GM12801 (cell line): ENCODE results near the gene ZFYVE28.

Experiments
- TF ChIP-seq, protein P1 (sequence below): IDR thresholded peaks from one replicate; pipeline ENCODE4 v1.5.1; 2011; ENCODE audit warnings: control low read depth; ENCODE audit not compliant: insufficient read length; ENCODE audit errors: extremely low read depth

ZFYVE28 gene

DNA sequence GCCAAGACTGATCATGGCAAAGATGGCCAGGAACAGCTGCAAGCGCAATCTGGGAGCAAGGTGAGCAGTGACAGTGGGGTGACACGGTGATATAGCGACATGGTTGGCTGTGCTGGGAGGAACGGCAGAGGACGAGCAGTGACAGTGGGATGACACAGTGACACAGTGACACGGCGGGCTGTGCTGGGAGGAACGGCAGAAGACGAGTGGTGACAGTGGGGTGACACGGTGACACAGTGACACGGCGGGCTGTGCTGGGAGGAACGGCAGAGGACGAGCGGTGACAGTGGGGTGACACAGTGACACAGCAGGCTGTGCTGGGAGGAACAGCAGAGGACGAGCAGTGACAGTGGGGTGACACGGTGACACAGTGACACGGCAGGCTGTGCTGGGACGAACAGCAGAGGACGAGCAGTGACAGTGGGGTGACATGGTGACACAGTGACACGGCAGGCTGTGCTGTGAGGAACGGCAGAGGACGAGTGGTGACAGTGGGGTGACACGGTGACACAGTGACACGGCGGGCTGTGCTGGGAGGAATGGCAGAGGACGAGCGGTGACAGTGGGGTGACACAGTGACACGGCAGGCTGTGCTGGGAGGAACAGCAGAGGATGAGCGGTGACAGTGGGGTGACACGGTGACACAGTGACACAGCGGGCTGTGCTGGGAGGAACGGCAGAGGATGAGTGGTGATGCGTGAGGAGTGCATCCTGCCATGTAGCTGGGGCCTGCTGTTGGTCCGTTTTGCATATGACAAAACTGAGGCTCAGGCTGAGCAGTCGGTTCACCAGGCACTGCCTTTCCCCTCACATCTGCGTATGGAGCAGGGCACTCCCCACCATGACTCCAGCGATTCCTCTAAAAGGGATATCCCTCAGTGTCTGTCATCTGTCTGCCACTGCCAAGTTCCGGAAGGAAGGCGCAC is 120.6 kb downstream of the ZFYVE28 start:
- TF ChIP-seq, protein P1, sequence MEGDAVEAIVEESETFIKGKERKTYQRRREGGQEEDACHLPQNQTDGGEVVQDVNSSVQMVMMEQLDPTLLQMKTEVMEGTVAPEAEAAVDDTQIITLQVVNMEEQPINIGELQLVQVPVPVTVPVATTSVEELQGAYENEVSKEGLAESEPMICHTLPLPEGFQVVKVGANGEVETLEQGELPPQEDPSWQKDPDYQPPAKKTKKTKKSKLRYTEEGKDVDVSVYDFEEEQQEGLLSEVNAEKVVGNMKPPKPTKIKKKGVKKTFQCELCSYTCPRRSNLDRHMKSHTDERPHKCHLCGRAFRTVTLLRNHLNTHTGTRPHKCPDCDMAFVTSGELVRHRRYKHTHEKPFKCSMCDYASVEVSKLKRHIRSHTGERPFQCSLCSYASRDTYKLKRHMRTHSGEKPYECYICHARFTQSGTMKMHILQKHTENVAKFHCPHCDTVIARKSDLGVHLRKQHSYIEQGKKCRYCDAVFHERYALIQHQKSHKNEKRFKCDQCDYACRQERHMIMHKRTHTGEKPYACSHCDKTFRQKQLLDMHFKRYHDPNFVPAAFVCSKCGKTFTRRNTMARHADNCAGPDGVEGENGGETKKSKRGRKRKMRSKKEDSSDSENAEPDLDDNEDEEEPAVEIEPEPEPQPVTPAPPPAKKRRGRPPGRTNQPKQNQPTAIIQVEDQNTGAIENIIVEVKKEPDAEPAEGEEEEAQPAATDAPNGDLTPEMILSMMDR: no peak

DNA sequence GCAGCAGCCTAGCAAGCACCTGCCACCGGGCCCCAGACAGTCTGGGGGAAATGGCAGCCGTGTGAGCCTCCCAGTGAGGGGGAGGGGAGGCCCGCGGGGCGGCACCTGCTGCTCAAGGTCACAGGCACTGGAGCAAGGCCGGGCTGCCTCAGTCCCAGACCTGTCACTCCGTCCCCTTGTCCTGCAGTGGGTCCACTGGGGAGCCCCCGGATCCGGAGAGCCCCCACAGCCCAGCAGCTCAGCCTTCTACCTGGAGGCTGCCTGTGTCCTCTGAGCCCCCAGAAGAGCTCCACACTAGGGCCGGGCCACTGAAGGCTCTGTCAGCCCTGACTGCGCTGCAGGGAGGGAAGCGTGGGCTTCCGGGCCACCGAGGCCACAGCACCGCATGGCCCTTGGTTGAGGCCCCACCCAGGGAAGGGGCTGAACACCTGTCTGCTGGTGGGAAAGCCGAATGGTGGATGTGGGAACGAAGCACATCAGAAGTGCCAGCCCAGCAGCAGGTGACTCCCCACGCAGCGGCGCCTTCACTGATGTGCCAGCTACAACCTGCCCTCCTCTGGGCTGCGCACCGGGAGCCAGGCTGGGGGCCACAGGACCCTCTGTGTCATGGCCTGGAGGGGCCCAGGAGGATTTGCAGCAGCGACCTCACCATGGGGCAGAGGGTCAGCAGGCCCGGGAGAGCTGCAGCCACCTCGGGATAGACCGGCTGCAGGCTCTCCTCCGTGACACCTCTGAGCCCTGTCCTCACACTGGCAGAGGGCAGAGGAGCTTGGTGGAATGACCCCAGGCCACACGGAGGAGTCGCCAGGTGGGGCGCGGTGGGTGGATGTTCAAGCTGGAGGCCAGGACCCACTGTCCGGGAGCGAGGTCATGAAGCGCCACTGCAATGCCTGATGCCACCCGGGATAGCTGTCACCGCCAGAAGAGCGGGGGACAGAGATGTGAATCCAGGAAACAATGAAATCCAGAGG is 121.5 kb downstream of the ZFYVE28 start:
- TF ChIP-seq, protein P1: no peak

DNA sequence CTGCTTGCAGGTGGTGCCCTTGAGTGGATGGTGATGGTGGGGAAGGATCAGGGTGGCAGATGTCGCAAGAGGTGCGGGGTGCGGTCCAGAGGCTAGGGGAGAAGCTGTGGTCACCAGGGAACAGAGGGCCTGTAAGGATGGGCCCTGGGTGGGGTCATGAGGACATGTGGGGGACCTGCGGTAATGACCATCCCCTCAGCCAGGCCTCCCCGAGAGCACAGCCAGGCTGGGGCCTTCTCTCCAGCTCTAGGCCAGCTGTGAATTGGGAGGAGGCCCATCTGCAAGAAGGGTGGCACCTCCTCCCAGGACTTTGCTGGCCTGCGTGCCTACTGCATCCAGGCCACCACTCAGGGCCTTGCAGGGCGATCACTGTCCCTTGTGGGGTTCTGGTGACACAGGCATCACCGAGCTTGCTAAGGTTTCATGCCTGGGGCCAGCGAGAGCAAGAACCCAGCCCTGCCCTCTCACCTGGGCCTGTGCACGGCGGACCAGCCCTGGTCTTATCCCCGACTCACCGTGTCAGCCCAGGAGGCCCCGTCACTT is 122.5 kb downstream of the ZFYVE28 start:
- TF ChIP-seq, protein P1: no peak

DNA sequence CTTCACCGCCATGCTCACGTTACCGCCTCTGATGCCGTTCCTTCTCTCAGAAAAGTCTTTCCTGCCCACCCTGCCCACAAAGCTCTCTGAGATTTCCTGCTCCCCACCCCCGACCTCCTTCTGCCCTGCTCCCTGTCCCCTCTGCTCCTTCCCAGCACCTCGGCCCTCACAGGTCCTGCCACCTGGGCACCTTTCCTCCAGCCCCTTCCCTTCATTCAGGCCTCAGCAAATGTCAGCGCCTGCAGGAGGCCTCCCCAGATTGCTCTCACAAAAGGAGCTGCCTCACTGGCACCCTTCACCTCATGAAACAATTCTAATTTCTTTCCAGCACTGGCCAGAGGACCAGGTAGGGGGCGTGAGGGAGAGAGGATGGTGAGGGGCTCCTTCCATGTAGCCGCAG is 122.9 kb downstream of the ZFYVE28 start:
- TF ChIP-seq, protein P1: no peak

DNA sequence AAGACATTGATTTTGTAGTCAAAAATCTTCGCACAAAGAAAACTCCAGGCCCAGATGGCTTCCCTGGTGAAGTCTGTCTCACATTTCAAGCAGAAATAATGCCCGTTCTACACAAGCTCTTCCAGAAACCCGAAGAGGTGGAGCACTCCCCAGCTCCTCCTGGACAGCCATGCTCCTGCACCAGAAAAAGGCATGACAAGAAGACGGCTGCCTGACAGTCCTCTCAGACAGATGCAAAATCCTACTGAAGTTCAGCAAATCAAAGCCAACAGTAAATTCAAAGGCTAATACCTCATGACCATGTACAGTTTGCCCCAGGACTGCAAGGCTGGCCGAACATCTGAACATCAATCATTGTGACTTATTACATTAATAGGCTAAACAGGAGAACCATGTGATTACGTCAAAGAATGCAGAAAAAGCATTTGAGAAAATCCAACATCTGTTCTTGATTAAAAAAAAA is 125.8 kb downstream of the ZFYVE28 start:
- TF ChIP-seq, protein P1: no peak

DNA sequence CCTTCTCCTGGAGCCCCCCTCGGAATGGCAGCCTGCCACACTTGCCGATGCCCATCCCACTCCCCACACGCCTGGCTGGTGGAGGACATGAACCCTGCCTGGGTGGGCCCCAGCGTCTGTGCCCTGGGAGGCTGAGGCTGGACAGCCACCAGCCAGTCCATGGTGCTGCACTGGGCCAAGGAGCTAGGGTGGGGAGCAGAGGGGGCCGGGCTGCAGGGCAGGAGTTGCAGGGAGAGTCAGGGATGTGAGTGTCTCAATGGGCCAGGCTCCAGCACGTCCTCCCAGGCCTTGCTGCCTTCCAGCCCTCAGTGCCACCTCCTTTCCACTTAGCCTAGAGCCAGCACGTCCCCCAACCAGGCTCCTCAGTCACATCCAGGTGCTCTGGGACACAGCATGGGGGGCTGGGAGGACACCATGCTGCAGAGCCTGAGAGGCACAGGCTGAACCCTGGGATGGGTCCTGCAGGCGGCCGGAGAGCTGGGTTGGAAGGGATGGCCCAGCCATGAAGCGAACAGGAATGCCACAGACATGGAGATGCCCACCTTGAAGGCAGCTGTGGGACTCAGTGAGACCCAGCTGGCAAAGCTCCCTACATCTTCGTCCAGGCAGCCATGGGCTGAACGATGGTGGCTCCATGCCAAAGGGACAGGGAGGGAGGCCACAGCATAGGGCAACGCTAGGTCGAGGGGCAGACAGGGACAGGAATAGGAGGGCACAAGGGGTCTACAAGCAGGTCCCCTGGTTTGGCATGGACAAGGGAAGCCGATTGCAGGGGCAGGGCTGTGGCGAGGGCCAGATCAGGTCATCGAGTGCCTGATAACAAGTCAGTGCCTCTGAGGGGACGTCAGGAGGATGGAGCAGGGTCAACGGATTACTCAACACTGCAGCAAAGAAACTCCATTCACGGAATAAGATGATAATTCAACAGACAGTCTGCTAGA is 126.5 kb downstream of the ZFYVE28 start:
- TF ChIP-seq, protein P1: no peak
